Measurements from ENCODE around the gene SSBP3.
"Not testable (repeated sequence)": the region's sequence is repeated elsewhere in the genome, so short reads cannot be mapped to it uniquely, and the experiment has no call there.

Gene SSBP3

DNA sequence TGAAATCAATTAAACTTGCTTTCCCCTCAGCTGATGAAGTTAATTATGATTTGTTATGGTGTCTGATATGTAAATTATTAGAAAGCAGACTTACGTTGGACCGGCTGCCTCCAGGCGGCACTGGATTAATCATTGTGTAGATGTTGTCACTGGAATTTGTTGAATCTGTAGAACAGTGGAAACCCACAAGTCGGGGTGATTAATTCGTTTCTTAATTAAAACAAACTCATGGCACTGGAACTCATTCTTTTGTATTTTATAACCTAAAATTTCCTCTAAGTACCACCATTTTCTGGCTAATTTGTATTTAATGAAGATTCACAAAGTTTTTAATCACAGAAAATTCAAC, 167.2 kb downstream of the SSBP3 start:
- no peak for DNase-seq

DNA sequence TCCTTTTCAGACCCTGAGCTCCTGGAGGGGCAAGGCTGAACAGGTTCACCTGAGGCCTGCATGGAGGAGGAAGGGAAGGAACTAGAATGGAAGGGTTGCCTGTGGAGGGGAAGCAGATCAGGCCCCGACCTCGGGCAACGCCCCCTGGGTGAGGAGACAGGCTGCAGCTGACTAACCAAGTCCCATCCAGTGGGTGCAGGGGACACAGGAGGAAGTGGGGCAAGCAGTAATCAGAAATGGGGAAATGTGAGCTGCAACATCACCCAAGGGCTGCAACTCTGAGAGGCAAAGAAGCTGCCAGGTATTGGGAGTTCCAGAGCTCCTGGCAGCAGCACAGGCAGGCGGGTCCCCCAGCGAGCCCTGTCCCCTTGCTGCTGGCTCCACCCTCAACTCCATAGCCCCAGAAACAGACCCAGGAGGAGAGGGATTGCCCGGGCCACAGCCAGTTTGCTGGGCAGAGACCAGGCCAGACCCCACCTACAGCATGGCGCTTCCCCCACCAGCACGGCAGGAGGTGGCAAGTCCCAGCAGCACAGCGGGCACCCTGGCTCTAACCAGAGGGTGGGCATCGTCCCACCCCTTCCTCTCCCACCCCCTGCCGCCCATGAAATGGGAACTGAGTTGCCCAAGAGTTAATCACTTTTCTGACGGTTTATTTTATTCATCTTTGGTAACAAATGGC, 167.7 kb downstream of the SSBP3 start:
- DNase-seq = no peak

DNA sequence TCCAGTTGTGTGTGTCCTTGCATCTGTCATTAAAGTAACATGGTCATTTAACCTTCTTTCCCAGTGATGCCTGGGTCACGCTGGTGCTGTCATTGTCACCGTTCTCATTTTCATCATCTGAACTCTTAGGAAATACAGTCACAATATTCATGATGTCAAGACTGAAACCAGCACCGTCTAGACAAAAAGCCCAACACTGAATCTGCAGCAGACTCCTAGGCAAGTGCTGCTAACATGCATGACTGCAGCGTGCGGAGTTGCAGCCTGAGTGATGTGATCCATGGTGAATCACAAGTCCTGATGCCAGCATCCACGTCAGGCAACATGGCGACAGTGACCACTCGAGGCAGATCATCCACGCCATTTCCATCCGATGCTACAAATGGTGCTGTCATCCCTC, 168.6 kb downstream of the SSBP3 start:
- no peak for DNase-seq

DNA sequence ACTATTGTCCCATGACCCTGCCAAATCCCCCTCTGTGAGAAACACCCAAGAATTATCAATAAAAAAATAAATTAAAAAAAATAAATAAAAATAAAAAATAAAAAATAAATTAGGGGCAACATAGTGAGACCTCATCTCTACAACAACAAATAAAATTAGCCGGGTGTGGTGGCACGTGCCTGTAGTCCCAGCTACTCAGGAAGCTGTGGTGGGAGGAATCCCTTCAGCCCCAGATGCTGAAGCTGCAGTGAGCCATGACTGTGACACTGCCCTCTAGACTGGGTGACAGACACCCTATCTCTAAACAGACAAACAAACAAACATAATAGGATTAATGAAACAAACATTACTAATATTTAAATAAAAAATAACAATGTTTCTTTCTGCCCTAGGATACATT, 171.9 kb downstream of the SSBP3 start:
- no peak for DNase-seq

DNA sequence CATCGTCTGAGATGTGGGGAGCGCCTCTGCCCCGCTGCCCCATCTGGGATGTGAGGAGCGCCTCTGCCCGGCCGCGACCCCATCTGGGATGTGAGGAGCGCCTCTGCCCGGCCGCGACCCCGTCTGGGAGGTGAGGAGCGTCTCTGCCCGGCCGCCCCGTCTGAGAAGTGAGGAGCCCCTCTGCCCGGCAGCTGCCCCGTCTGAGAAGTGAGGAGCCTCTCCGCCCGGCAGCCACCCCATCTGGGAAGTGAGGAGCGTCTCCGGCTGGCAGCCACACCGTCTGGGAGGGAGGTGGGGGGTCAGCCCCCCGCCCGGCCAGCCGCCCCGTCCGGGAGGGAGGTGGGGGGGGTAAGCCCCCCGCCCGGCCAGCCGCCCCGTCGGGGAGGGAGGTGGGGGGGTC, 173.0 kb downstream of the SSBP3 start:
- DNase-seq = not testable (repeated sequence)

DNA sequence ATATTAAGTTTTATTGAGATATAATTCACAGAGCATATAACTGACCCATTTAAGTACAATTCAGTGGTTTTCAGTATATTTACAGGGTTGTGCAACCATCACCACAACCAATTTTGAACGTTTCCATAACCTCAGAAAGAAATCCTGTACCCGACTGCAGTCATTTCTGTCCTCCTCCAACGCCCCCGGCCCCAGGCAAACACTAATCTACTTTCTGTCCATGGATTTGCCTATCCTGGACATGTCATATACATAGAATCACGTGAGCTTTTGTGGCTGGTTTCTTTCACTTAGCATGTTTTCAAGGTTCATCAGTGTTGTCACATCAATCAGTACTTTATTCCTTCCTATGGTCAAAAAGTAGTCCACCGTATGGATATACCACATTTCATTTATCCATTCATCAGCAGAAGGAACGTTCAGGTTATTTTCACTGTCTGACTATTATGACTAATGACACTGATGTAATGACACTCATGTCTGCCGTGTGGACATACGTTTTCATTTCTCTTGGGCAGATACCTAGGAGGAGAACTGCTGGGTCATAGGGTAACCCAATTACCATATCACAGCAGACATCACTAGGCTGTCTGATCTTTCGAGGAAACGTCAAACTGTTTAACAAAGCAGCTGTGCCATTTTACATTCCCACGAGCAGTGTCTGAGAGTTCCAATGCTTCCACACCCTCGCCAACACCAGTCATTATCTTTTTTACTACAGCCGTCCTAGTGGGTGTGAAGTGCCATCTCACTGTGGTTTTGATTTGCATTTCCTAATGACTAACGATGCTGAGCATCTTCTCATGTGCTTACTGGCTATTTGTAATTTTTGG, 175.5 kb downstream of the SSBP3 start:
- no peak for DNase-seq

DNA sequence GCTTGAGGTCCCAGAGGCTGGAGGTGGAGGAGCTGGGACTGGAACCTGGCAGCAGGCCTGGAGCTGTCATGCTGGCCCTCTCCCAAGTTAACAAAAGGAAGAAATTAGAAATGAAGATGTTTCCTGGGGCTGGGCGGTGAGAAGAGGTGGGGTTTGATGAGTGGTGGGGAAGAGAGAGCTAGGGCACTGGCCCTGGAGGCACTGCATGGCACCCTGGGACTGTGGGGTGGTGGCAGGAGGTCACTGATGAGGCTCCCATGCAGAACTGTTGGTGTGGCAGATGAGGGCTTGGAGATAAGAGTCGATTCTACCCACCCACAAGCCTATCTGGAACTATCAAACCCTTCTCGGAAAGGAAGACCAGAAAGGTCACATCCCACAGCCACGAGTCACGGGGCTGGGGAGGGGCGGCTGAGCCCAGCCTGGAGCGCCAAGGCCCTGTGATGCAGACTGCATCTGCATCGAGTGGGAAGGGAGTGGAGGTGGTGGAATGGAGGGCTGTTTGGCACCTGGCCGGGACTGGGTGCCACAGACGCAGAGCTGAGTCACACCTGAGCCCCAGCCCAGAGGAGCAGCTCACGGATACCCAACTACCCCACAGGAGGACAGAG, 176.8 kb downstream of the SSBP3 start:
- no peak for DNase-seq

DNA sequence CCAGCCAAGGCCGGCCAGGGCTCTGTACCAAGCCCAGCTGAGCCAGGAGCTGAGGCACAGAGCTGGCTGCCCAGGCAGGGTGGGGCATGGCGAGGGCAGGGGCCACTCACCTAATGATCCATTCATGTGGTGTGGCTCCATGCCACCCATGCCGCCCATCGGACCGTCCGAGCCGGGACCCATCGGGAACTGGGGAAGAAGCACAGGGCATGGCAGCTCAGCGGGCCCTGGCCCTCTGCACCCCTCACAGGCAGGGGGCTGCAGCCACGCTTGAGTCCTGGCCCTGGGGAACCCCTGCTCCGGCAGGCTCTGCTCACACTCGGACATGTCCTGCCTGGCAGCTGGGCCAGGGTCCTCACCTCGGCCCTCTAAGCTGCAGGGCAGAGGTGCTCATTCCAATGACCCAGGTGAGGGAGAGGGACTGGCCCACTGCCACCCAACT, 177.5 kb downstream of the SSBP3 start:
- DNase-seq = no peak

DNA sequence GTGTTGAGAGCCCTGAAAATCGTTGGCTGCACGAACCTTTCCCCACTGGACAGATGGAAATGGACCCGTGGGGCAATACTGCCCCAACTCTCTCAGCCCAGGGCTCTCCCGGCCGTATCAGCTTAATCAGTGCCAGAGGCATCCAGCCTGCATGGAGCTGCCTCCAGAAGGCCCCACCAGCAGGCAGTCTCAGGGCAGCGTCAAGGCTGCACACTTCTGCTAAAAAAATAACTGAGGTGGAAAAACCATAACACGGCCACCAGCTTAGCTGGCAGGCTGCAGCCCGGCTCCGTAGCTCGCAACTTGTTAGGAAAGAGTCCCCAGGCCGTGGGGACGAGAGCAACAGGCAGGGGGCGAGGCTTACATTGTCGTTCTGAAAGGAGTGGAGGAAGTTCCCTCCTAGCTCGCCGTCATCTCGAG, 178.3 kb downstream of the SSBP3 start:
- peak; percentile 9 for DNase-seq

DNA sequence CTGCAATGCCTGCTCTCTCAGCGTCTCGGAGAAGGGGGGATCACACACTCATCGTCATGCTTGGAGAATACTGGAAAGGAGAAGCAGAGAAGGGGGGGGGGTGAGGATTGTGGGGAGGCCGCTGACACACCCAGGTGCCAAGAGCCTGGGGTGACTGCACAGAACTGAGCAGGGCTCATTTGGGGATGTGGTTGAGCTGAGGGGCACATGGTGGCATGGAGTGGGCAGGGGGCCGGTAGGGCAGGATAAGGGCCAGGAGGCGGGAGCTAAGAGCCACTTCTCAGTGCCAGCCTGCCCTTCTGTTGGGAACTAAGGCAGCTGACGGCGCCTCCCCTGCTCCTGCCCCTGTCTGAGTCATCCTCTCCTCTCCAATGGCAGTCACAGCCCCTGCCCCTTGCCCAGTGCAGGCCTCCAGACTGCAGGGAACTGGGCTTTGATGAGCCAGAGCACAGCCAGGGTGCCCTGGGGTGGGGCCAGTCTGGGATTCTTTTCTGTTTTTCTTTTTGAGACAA, 179.0 kb downstream of the SSBP3 start:
- DNase-seq = no peak

DNA sequence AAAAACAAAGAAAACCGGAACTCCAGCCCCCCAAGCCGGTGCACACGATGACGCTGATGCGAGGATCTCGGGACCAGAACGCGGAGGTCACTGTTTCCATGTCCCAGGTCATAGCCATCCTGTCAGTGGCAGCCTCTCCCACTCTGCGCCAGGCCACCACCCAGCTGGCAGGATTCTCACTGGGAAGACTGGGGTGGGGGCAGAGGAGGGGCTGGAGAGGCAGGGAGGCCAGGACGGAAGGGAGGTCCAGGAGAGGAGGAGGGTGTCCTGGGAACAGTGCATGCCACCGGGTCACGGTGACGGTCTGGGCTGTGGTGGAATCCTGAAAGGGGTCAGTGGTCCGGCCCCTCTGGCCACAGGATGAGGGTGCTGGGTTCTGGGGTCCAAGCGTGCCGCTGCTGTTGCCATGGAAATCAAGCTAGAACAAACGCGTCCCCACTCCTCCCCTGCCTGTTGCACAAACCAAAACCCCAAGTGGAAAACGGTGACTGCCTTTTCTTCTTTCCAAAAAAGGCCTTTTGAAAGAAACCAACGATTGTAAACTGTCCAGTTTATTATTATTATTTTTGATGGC, 180.1 kb downstream of the SSBP3 start:
- DNase-seq = no peak

DNA sequence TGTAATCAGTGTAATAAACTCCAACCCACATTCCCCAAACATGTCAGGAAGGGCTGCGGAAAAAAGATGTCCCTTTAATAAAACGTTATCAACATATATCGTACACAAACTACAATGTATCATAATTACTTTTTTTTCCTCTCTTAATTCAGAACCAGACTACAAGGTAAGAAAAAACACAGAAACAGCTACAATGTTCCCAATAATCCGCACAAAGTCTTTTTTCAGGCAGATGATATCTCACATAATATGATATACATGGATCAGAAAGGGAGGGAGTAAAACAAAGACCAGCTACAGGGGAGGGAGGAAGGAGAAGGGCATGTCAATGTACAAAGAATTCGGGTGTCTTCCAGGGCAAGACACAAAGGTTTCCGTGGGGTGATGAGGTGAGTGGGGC, 180.8 kb downstream of the SSBP3 start:
- no peak for DNase-seq

DNA sequence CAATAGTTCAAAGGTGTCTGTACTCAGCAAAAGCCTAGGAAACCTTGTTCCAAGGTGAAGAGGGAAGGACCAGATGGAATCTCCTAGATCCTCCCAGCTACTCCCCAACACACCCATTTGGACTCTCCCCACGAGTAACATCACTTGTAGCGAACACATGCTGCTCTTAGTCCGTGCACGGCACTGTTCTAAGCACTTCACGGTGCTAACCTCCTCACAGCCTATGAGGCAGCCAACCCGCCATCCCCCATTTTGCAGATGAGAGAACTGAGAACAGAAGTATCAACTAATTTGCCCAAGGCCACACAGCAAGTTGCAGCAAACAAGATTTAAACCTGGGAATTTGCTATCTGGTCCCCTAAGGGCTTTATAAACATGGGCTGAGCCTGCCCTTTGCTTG, 182.0 kb downstream of the SSBP3 start:
- DNase-seq = no peak

DNA sequence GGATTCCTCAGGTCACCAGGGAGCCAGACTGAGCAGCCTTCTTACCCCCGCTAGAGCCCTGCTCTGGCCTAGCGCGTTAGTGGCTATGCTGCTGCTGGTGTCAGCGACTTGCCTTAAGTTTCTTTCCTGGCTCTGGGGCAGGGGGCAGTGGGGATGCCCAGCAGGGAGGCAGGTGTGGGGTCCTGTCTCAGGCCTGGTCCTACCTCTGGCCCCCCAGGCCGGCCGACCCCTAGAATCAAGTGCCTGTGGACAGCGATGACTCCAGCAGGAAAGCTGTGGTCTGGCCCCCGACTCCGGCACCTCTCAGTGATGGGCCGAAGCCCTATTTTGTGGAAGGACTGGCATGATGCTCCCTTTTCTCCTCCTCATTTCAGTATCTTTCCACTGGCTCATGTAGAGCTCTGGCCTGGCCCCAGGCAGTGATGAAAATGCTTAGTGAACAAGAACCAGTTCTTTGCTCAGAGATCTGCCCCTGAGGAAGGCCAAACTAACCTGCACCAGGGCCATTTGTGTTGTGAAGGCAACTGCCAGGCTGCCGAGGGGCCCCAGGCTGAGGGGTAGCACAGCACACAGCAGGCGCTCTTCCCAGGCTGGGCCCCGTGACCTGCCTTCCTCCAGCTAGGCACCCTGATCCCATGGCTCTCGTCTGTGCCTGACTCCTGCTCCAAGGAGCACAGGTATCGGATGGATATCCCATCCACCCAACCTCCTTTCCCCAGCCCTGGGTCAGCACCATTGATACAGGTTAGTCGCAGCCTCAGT, 182.6 kb downstream of the SSBP3 start:
- no peak for DNase-seq

DNA sequence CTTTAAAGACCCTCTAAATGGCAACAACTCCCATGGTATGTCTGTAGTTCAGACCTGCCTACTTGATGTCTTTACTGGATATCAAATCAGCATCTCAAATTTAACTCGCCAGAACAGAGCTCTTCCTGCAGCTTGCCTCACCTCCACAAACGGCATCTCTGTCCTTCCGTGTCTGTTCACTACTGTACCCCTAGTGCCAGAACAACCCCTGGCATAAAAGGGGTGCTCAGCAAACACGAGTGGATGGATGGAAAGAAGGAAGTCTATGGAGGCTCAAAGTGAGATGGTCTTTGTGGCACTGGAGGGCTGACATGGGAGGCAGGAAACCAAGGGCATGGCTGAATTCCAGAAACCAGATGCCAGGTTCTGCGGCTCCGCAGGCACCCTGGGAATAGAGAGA, 183.5 kb downstream of the SSBP3 start:
- no peak for DNase-seq

DNA sequence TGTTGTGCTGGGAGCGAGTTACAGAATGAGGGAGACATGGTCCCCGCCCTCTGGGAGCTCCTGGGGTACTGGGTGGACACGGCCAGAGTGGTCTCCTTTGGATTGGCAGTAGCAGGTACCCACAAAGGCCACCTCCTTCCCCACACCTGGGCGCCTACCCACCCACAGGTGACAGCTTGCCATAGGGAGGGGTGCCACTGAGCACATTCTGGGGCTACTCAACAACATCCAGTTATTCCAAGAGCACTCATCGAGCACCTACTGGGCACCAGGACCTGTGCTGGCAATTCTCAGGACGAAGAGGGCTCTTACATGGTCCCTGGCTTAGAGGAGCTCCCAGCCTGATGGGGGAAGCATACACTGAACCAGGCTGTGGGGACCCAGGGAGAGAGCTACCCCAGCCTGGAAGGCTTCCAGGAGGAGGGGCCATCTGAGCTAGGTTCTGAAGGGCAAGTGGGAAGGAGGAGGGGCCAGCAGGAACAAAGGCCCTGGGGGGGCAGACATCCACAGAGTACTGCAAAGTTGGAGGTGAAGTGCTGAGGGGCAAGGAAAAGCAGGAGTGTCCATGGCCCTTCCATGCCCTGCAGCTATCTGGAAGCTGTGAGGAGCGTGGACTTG, 184.2 kb downstream of the SSBP3 start:
- no peak for DNase-seq

DNA sequence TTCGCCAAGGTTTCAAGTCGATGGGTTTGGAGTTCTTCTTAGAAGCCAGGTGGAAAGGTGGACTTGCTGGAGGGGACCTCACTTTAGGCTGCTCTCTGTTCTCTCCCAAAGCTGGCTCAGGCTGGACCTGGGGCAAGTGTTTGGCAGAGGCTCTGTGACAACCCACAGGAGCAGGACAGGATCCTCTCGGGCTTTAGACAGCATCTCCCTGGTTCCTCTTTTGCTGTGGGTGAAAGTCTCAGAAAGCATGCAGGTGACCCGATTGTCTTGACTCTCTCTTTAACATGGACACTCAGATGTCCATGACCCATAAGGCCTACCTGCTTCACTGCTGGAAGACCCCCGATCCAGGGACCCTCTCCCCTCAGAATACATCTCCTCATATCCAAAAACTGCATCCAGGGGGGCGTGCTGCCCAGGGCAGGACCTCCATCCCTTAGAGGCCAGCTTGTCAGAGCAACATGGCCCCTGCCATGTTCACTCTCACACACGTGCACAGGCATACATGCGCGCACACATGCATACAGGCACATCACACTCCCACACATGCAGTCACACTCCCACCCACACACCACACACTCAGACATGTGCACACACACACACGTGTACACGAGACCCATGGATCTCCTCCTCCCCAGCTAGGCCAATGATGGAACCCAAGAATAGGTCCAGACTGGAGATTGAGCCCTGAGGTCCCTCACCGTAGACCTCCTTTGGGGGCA, 184.9 kb downstream of the SSBP3 start:
- DNase-seq = no peak

DNA sequence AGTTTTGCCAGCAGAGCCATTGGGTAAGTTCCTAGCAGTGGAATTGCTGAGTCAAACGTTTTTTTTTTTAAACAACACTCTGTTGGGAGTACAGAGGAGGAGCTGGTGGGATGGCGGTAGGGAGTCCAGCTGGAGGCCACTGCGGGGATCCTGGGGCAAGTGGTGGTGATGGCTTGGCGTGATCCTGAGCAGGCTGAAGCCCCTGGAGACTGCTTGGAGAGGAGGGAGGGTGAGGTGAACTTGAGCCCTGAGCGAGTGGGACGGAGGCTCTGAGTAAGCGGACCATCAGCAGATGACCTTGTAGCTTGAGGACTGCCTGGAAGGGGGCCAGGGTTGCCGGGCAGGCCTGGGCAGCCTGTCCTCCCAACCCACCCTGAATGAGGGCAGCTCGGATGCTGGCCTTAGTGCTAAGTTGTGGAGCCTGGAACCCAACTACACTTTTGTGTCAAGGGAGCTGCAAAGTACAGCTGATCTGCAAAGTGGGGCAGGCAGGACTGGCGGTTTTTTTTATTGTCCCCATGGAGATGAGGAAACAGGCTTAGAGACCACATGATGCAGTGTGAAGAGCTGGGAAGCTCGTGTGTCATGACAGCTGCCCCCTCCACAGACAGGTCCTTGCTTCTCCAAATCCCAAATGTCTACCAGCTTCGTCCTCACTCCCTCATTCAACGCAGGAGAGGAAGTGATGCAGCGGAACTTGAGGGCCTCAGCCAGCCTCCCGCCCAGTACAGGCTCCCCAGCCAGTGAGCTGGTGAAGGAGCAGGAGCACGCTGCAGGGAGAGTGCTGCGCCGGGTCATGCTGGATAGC, 186.0 kb downstream of the SSBP3 start:
- DNase-seq = no peak

DNA sequence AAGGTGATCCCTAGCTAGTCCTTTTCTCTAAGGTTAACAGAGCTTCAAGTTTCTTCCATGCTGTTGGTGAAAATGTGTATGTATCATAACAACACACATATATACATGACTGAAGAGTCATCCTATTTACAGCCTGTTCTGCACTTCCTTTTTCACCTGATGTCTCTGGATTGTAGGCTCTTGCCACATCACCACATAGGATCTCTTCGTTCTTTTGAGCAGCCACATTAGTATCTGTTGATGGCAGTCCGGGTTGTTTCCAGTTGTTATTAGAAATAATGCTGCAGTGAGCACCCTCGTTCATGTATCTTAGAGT, 186.5 kb downstream of the SSBP3 start:
- no peak for DNase-seq

DNA sequence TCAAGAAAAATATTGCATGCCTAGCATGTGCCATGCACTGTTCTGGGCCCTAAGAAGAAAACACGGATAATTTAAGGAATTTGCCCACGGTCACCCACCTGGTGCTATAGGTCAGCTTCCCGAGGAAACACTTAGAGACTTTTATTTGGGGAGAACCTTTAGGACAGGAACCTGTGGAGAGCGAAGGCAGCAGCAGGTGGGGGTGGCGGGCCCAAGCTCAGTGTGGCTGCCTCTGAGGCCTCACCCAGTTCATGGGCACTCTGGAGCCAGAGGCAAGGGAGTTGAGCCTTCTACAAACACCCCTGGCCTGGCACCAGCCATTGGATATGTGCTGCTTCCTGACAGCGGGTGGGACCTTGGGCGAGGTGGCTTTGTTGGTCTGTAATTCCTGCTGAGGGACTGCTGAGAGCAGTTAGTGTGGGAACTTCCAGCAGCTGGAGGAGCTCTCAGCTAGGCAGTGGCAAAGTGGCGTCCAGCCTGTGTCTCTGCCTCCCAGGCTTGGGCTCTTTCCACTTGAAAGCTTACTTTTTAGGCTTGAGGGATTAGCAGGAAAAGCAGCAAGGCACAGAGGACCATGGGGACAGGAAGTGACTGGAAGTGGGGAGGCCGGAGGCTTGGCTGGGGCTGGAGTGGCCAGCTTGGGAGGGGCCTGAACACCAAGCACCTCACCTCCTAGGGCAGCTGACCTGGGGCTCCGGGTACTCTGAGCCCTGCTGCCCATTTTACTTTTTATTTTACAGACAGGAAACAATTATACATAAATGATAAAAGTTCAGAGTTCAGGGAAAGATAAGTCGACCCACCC, 187.1 kb downstream of the SSBP3 start:
- no peak for DNase-seq
